PC-9 (cell line): ENCODE measurements around the gene CNGA3. TPM values are rescaled to one million over a fixed set of nuclear protein-coding genes. Genes with fewer than 3 reads are reported as not detected.
"Not testable (repeated sequence)": the region's sequence is repeated elsewhere in the genome, so short reads cannot be mapped to it uniquely, and the experiment has no call there.

Experiments
- BruUV-seq: library from RNA; stranded (reverse); fragments of 400-500 nt; replicated peaks from 2 replicates; lab custom pipeline; 2021; lab: Mats Ljungman, UMichigan
- CTCF ChIA-PET: fragments of 300-600 bp; sonication (Branson Sonifier 250); formaldehyde crosslinking; loops from one replicate; lab custom pipeline; 2022; ENCODE audit warnings: antibody characterized with exemption; lab: Charles Lee
- POLR2A ChIA-PET: fragments of 300-600 bp; sonication (Branson Sonifier 250); formaldehyde crosslinking; loops from one replicate; lab custom pipeline; 2022; ENCODE audit warnings: antibody characterized with exemption; ENCODE audit not compliant: unreplicated experiment; lab: Charles Lee
- DNase-seq, 2 experiments: peaks; one replicate each; pipeline versions ENCODE4 v3.0.0 to v3.0.0-alpha.2; 2015 to 2022; ENCODE audit warnings: mixed read lengths in 1 of 2
- H2AFZ ChIP-seq: fragments of 200-600 bp; sonication (generic); 2 replicates; pipeline ENCODE4 v1.8.1; 2017; ENCODE audit warnings: antibody characterized with exemption
- H3F3A ChIP-seq: fragments of 200-600 bp; sonication (generic); 2 replicates; pipeline ENCODE4 v1.8.1; 2017; ENCODE audit warnings: antibody characterized with exemption, mild to moderate bottlenecking, low read depth; ENCODE audit not compliant: insufficient read depth
- H3K27ac ChIP-seq: fragments of 200-600 bp; sonication (generic); 2 replicates; pipeline ENCODE4 v1.6.1; 2016; ENCODE audit warnings: mixed run types
- H3K27me3 ChIP-seq: fragments of 200-600 bp; sonication (generic); 2 replicates; pipeline ENCODE4 v1.6.1; 2016; ENCODE audit warnings: low read depth, mixed run types; ENCODE audit not compliant: insufficient read depth
- H3K36me3 ChIP-seq: fragments of 200-600 bp; sonication (generic); 2 replicates; pipeline ENCODE4 v1.6.1; 2016; ENCODE audit warnings: low read depth, mixed run types
- H3K4me1 ChIP-seq: fragments of 200-600 bp; sonication (generic); replicated peaks from 2 replicates; pipeline ENCODE4 v1.6.1; 2016; ENCODE audit warnings: mixed run types; ENCODE audit not compliant: insufficient read depth
- H3K4me2 ChIP-seq: fragments of 200-600 bp; sonication (generic); 2 replicates; pipeline ENCODE4 v1.6.1; 2017; ENCODE audit warnings: mixed run types
- H3K4me3 ChIP-seq: fragments of 200-600 bp; sonication (generic); 2 replicates; pipeline ENCODE4 v1.6.1; 2016; ENCODE audit warnings: mixed run types
- H3K79me2 ChIP-seq: fragments of 200-600 bp; sonication (generic); 2 replicates; pipeline ENCODE4 v1.6.1; 2017; ENCODE audit warnings: low read depth, mixed run types
- H3K9me2 ChIP-seq: fragments of 200-600 bp; sonication (generic); 2 replicates; pipeline ENCODE4 v1.8.1; 2017; ENCODE audit warnings: mild to moderate bottlenecking; ENCODE audit not compliant: insufficient read depth
- H3K9me3 ChIP-seq: fragments of 200-600 bp; sonication (generic); 2 replicates; pipeline ENCODE4 v1.8.1; 2016; ENCODE audit warnings: low read depth; ENCODE audit not compliant: insufficient read depth
- H4K20me1 ChIP-seq: fragments of 200-600 bp; sonication (generic); 2 replicates; pipeline ENCODE4 v1.8.1; 2017; ENCODE audit not compliant: insufficient read depth
- EZH2 ChIP-seq: fragments of 200-600 bp; sonication (generic); IDR thresholded peaks from 2 replicates; pipeline ENCODE4 v1.8.0; 2017; ENCODE audit warnings: antibody characterized with exemption, low read depth
- intact Hi-C: fragments of 100-400 bp; cut with micrococcal nuclease; formaldehyde crosslinking; loops from one replicate; pipeline ENCODE4 v1.10.0; 2022; ENCODE audit not compliant: unreplicated experiment
- total RNA-seq: library from RNA; stranded (reverse); gene quantifications from 2 replicates; pipeline ENCODE4 v1.2.3, GENCODE V29; 2021
- TF ChIP-seq, protein P1 (sequence below): fragments of 200-600 bp; sonication (generic); conservative IDR thresholded peaks from 2 replicates; pipeline ENCODE4 v1.6.1; 2017; ENCODE audit warnings: mixed run types, antibody characterized with exemption, mild to moderate bottlenecking, moderate library complexity

Gene CNGA3
- total RNA-seq, 1 experiment from 2014 or later, result not detected

DNA sequence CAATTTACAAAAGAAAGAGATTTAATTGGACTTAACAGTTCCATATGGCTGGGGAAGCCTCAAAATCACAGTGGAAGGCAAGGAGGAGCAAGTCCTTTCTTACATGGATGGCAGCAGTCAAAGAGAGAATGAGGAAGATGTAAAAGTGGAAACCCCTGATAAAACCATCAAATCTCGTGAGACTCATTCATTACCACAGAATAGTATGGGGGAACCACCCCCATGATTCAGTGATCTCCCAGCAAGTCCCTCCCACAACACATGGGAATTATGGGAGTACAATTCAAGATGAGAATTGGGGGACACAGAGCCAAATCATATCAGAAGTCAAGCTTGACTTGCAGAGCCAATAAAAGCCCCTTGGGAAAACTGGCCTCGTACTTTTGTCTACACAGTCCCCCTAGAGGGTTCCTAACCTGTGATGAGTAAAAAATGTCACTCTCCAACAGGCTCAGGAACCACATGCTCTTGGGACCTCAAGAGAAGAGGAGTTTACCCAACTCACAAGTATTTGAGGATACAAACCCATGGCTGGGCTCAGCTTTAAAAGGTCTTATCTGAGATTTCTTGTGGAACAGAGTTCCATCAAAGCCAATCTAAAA is 87.2 kb downstream of the CNGA3 start:
- H4K20me1 ChIP-seq, result no peaks in the 10 kb centered on the region
- no peak overlapping the region for H3K4me3 ChIP-seq
- H3K79me2 ChIP-seq, result no peaks in the 10 kb centered on the region
- TF ChIP-seq EZH2, result no peak
- TF ChIP-seq, protein P1, sequence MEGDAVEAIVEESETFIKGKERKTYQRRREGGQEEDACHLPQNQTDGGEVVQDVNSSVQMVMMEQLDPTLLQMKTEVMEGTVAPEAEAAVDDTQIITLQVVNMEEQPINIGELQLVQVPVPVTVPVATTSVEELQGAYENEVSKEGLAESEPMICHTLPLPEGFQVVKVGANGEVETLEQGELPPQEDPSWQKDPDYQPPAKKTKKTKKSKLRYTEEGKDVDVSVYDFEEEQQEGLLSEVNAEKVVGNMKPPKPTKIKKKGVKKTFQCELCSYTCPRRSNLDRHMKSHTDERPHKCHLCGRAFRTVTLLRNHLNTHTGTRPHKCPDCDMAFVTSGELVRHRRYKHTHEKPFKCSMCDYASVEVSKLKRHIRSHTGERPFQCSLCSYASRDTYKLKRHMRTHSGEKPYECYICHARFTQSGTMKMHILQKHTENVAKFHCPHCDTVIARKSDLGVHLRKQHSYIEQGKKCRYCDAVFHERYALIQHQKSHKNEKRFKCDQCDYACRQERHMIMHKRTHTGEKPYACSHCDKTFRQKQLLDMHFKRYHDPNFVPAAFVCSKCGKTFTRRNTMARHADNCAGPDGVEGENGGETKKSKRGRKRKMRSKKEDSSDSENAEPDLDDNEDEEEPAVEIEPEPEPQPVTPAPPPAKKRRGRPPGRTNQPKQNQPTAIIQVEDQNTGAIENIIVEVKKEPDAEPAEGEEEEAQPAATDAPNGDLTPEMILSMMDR, result no peak
- H3K27me3 ChIP-seq, result no peaks in the 10 kb centered on the region
- ChIA-PET POLR2A (no interaction called here), CTCF (no interaction called here)
- no peaks in the 10 kb centered on the region for H3K9me2 ChIP-seq
- no peak overlapping the region for H3K27ac ChIP-seq
- no peaks in the 10 kb centered on the region for H3F3A ChIP-seq
- peaks cover 7% of the 10 kb centered on the region for H3K9me3 ChIP-seq
- no peaks in the 10 kb centered on the region for H3K4me1 ChIP-seq
- no peak for DNase-seq
- no peak overlapping the region for H2AFZ ChIP-seq
- H3K36me3 ChIP-seq, result no peaks in the 10 kb centered on the region
- intact Hi-C loops, result no loop called here
- no TSS peak for BruUV-seq
- no peak overlapping the region for H3K4me2 ChIP-seq

DNA sequence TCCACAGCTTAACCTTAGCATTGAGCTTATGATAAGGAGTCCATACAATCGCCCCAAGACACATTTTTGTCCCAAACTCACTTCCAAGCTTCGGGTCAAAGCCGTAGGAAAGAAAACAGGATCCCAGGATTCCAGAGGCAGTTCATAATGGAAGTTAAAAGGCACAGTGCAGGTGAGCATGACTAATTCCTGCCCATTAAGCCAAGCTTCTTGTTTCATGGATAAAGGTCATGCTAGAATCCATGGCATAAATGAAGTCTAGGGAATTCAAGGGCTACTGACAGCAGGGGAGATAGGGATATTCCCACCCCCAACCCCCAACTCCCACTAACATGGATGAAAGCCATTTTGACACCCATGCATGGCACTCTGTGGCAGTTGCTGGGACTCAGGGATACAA is 88.2 kb downstream of the CNGA3 start:
- Histone ChIP-seq H3K4me2 (no peak overlapping the region), H3K4me1 (no peaks in the 10 kb centered on the region), H4K20me1 (no peaks in the 10 kb centered on the region), H2AFZ (no peak overlapping the region), H3K27me3 (no peaks in the 10 kb centered on the region), H3F3A (no peaks in the 10 kb centered on the region), H3K4me3 (no peak overlapping the region), H3K27ac (no peak overlapping the region), H3K9me2 (no peaks in the 10 kb centered on the region), H3K79me2 (no peaks in the 10 kb centered on the region), H3K9me3 (peaks cover 7% of the 10 kb centered on the region), H3K36me3 (no peaks in the 10 kb centered on the region)
- POLR2A ChIA-PET, result no interaction called here
- TF ChIP-seq, protein P1, result no peak
- TF ChIP-seq EZH2, result no peak
- BruUV-seq, result no TSS peak
- DNase-seq, result no peak
- intact Hi-C loops, result no loop called here
- CTCF ChIA-PET, result no interaction called here

DNA sequence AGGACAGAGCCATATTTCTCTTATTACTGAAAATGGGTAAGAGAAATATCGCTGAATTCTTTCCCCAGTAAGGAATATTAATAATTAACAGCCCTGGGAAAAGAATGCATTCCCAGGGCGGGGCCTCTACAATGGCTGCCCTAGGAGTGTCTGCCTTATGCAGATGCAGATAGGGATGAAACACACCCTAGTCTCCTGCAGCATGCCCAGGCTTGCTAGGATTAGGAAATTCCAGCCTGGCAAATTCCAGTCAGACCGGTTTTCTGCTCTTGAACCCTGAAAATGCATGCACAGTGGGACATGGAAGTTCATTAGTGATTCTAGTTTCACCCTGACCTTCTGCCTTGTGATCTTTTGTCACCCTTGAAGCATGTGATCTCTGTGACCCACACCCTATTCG is 89.4 kb downstream of the CNGA3 start:
- intact Hi-C loops, H2AFZ ChIP-seq, H3F3A ChIP-seq, H3K27ac ChIP-seq, H4K20me1 ChIP-seq, DNase-seq, H3K9me2 ChIP-seq, H3K4me3 ChIP-seq, H3K27me3 ChIP-seq, BruUV-seq, POLR2A ChIA-PET, H3K4me1 ChIP-seq, H3K79me2 ChIP-seq, CTCF ChIA-PET, H3K9me3 ChIP-seq, H3K36me3 ChIP-seq, H3K4me2 ChIP-seq: not testable (repeated sequence)

DNA sequence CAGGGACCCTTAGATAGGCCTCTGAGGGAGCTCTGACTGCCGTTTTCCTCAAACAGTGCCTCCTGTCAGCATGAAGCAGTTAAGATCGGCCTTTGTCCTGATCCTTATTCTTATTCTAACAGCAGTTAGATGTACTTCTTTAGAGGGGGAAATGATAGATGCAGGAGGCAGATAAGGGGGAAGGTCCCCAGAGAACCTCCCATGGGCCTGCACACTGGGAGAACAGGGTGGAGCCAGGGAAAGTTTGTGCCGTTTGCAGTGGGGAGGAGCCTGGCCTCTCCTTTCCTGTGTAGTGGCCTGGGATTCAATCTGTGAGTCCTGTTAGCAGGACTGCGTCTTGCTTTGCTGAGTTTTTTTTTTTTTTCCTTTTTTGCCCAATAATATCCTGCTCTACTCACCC is 90.5 kb downstream of the CNGA3 start:
- Histone ChIP-seq H3K79me2 (no peaks in the 10 kb centered on the region), H3K9me3 (peaks cover 7% of the 10 kb centered on the region), H3K27me3 (no peaks in the 10 kb centered on the region), H3K9me2 (no peaks in the 10 kb centered on the region), H2AFZ (no peak overlapping the region), H4K20me1 (no peaks in the 10 kb centered on the region), H3K27ac (no peak overlapping the region), H3K4me1 (no peaks in the 10 kb centered on the region), H3K36me3 (no peaks in the 10 kb centered on the region), H3K4me3 (no peak overlapping the region), H3F3A (no peaks in the 10 kb centered on the region), H3K4me2 (no peak overlapping the region)
- ChIA-PET CTCF (no interaction called here), POLR2A (no interaction called here)
- no peak for DNase-seq
- intact Hi-C loops, result no loop called here
- no TSS peak for BruUV-seq
- no peak for TF ChIP-seq EZH2
- TF ChIP-seq, protein P1, result no peak
